Fibroblast of lung (primary cell): ENCODE data around the gene EDN2.

Source experiments
- CTCF ChIP-seq, 2 donors: IDR thresholded peaks in 1 of 2; conservative IDR thresholded peaks in 1 of 2; 1 replicate in 1 of 2; 2 replicates in 1 of 2; pipeline ENCODE4 v1.5.1; 2011 to 2012; ENCODE audit warnings: low read length in 2 of 2, control low read depth in 1 of 2, inconsistent platforms in 1 of 2, low read depth in 1 of 2, mild to moderate bottlenecking in 1 of 2
- EZH2 ChIP-seq: IDR thresholded peaks from 2 replicates; pipeline ENCODE4 v1.5.1; 2012; ENCODE audit warnings: low read length, control low read depth, mild to moderate bottlenecking; ENCODE audit errors: missing control alignments

GRCh38 chr1:41444785-41445184 is 39.7 kb downstream of the EDN2 start:
- no peak for TF ChIP-seq CTCF (conservative IDR thresholded peaks at IDR 0.05 in 1 of 2, IDR thresholded peaks at IDR 0.05 in 1 of 2; ENCODE audit: low read depth in 1 of 2, low read length in 2 of 2)
- no peak for TF ChIP-seq EZH2
